Liver (tissue), 9 donors: ENCODE data around the gene PCDHGA10. TPM values are rescaled to one million over a fixed set of nuclear protein-coding genes. Genes with fewer than 3 reads are reported as not detected.

Experiments used
- DNase-seq: peaks from one replicate; pipeline ENCODE4 v3.0.0-alpha.2; 2017; ENCODE audit warnings: low spot score
- H3K27ac ChIP-seq, 2 donors: one replicate each; pipeline ENCODE4 v1.7.0; 2013; ENCODE audit warnings: inconsistent platforms in 2 of 2, low read length in 2 of 2, control low read depth in 1 of 2, low read depth in 1 of 2, mild to moderate bottlenecking in 1 of 2
- H3K27me3 ChIP-seq, 4 donors: one replicate each; pipeline versions ENCODE4 v1.6.1 to v1.7.0; 2013; ENCODE audit warnings: low read length in 3 of 4, inconsistent platforms in 1 of 4, mild to moderate bottlenecking in 1 of 4, moderate library complexity in 1 of 4; ENCODE audit not compliant: control insufficient read depth in 4 of 4, insufficient read depth in 4 of 4
- H3K36me3 ChIP-seq, 4 donors: one replicate each; pipeline versions ENCODE4 v1.6.1 to v1.7.0; 2013; ENCODE audit warnings: low read length in 3 of 4, mild to moderate bottlenecking in 3 of 4, low read depth in 1 of 4, moderate library complexity in 1 of 4; ENCODE audit not compliant: control insufficient read depth in 4 of 4, insufficient read depth in 3 of 4
- H3K4me1 ChIP-seq, 4 donors: one replicate each; pipeline versions ENCODE4 v1.6.1 to v1.7.0; 2013; ENCODE audit warnings: low read length in 3 of 4, mild to moderate bottlenecking in 3 of 4, moderate library complexity in 1 of 4; ENCODE audit not compliant: control insufficient read depth in 4 of 4, insufficient read depth in 4 of 4
- H3K4me3 ChIP-seq, 3 donors: one replicate each; pipeline versions ENCODE4 v1.6.1 to v1.7.0; 2013; ENCODE audit warnings: low read length in 3 of 3, control low read depth in 1 of 3, low read depth in 1 of 3, mild to moderate bottlenecking in 1 of 3
- H3K9ac ChIP-seq, 2 donors: one replicate each; pipeline ENCODE4 v1.7.0; 2013; ENCODE audit warnings: low read length in 2 of 2, mild to moderate bottlenecking in 2 of 2, moderate library complexity in 2 of 2, control low read depth in 1 of 2, low read depth in 1 of 2
- H3K9me3 ChIP-seq, 4 donors: one replicate each; pipeline versions ENCODE4 v1.6.1 to v1.7.0; 2013; ENCODE audit warnings: low read length in 3 of 4; ENCODE audit not compliant: control insufficient read depth in 4 of 4
- EGR1 ChIP-seq, 2 donors: IDR thresholded peaks; 2 replicates each; pipeline ENCODE4 v1.6.1; 2016 to 2018; ENCODE audit warnings: antibody characterized with exemption in 2 of 2, low read depth in 2 of 2
- FOXA1 ChIP-seq: IDR thresholded peaks from 2 replicates; pipeline ENCODE4 v1.6.1; 2016; ENCODE audit warnings: antibody characterized with exemption
- FOXA2 ChIP-seq: IDR thresholded peaks from 2 replicates; pipeline ENCODE4 v1.6.1; 2016; ENCODE audit warnings: antibody characterized with exemption
- GABPA ChIP-seq, 2 donors: IDR thresholded peaks in 1 of 2; conservative IDR thresholded peaks in 1 of 2; 2 replicates each; pipeline ENCODE4 v1.6.1; 2016; ENCODE audit warnings: antibody characterized with exemption in 2 of 2, mild to moderate bottlenecking in 1 of 2, moderate library complexity in 1 of 2
- HNF4A ChIP-seq, 2 donors: conservative IDR thresholded peaks; 2 replicates each; pipeline ENCODE4 v1.6.1; 2016; ENCODE audit warnings: antibody characterized with exemption in 2 of 2, mild to moderate bottlenecking in 2 of 2
- HNF4G ChIP-seq: IDR thresholded peaks from 2 replicates; pipeline ENCODE4 v1.6.1; 2016; ENCODE audit warnings: antibody characterized with exemption
- JUND ChIP-seq, 2 donors: IDR thresholded peaks; 2 replicates each; pipeline ENCODE4 v1.6.1; 2016; ENCODE audit warnings: antibody characterized with exemption in 2 of 2
- NR2F2 ChIP-seq: IDR thresholded peaks from 2 replicates; pipeline ENCODE4 v1.6.1; 2016; ENCODE audit warnings: antibody characterized with exemption
- RAD21 ChIP-seq, 2 donors: IDR thresholded peaks; 2 replicates each; pipeline ENCODE4 v1.6.1; 2016; ENCODE audit warnings: antibody characterized with exemption in 2 of 2, mild to moderate bottlenecking in 2 of 2
- RXRA ChIP-seq, 2 donors: IDR thresholded peaks; 2 replicates each; pipeline ENCODE4 v1.6.1; 2017 to 2018; ENCODE audit warnings: antibody characterized with exemption in 2 of 2, mild to moderate bottlenecking in 1 of 2
- TAF1 ChIP-seq: conservative IDR thresholded peaks from 2 replicates; pipeline ENCODE4 v1.6.1; 2016; ENCODE audit warnings: antibody characterized with exemption, mild to moderate bottlenecking
- YY1 ChIP-seq: IDR thresholded peaks from 2 replicates; pipeline ENCODE4 v1.6.1; 2016; ENCODE audit warnings: antibody characterized with exemption, mild to moderate bottlenecking
- WGBS: extraction: QIAGEN DNeasy Blood & Tissue Kit; methylation state at CpG from one replicate; pipeline ENCODE4 v1.1.7; 2013; 5-methylcytosine and 5-hydroxymethylcytosine counted together
- polyA plus RNA-seq, 2 donors: library from polyadenylated mRNA; stranded (reverse) in 1 of 2; unstranded in 1 of 2; fragments of 200-250 nt in 1 of 2; fragments of >200 nt in 1 of 2; fragmentation: Nextera tagmentation in 1 of 2; extraction: Ambion mirVana in 1 of 2; gene quantifications; one replicate each; pipeline versions ENCODE4 v1.2.1 to v1.2.3, GENCODE V29; 2013 to 2015
- total RNA-seq, 2 donors: library from RNA; depleted of rRNA; stranded (reverse); fragments of >200 nt; gene quantifications; one replicate each; pipeline ENCODE4 v1.2.3, GENCODE V29; 2014
- TF ChIP-seq, protein P1 (sequence below): IDR thresholded peaks from 2 replicates; pipeline ENCODE4 v1.6.1; 2016; ENCODE audit warnings: antibody characterized with exemption, mild to moderate bottlenecking
- TF ChIP-seq, protein P2 (sequence below): IDR thresholded peaks from 2 replicates; pipeline ENCODE4 v1.6.1; 2016; ENCODE audit warnings: antibody characterized with exemption
- TF ChIP-seq, protein P3 (sequence below): IDR thresholded peaks from 2 replicates; pipeline ENCODE4 v1.6.1; 2016; ENCODE audit warnings: antibody characterized with exemption
- TF ChIP-seq, protein P4 (sequence below): IDR thresholded peaks from 2 replicates; pipeline ENCODE4 v1.6.1; 2016; ENCODE audit warnings: antibody characterized with exemption
- TF ChIP-seq, protein P5 (sequence below): fragments of 150-350 bp; IDR thresholded peaks from 2 replicates; pipeline ENCODE4 v1.5.1; 2017; ENCODE audit warnings: improper control_type of control experiment, low read depth, low read length; ENCODE audit not compliant: missing input control
- donor health status: healthy.
- donor health status: healthy.
- donor health status: healthy.
- donor health status: healthy.
- donor health status: healthy.

The PCDHGA10 gene
- total and polyA plus RNA-seq, 4 donors: 1.2 to 3.9 (median 1.6) TPM

DNA sequence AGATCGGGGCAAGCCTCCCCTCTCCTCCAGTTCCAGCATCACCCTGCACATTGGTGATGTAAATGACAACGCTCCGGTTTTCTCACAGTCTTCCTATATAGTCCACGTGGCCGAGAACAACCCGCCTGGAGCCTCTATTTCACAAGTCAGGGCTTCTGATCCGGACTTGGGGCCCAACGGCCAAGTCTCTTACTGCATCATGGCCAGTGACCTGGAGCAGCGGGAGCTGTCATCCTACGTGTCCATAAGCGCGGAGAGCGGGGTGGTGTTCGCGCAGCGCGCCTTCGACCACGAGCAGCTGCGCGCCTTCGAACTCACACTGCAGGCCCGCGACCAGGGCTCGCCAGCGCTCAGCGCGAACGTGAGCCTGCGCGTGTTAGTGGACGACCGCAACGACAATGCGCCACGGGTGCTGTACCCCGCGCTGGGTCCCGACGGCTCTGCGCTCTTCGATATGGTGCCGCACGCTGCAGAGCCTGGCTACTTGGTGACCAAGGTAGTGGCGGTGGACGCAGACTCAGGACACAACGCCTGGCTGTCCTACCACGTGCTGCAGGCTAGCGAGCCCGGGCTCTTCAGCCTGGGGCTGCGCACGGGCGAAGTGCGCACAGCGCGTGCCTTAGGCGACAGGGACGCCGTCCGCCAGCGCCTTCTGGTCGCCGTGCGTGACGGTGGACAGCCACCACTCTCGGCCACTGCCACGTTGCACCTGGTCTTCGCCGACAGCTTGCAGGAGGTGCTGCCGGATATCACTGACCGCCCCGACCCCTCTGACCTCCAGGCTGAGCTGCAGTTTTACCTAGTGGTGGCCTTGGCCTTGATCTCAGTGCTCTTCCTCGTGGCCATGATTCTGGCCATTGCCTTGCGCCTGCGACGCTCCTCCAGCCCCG is 23.4 kb upstream of the PCDHGA10 start:
- 36% methylated on average over 77 of the region's 77 CpGs for WGBS
- H3K9ac ChIP-seq: no peak overlapping the region
- DNase-seq: no peak

DNA sequence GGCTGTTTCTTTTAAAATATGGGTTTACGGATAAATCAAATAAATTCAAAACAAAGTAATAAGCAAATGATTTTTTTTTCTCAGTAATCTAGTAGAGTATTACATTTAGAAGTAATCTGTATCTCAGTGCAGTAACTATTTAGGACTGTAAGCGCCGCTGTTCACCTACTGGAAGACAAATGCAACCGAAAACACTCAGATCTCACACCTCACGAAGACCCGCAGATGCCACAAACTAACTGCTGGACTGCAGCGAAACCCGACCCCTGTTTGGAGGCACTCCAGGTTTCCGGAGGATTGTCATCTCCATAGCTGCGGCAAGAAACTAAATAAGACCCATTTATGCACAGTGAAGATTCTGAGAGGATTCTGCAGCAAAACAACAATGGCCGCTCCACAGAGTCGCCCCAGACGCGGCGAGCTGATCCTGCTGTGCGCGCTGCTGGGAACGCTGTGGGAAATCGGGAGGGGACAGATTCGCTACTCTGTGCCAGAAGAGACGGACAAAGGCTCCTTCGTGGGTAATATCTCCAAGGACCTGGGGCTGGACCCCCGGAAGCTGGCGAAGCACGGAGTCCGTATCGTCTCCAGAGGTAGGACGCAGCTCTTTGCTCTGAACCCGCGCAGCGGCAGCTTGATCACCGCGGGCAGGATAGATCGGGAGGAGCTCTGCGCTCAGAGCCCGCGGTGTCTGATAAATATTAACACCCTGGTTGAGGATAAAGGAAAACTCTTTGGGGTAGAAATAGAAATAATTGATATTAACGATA is 20.2 kb upstream of the PCDHGA10 start, which contains the start of gene PCDHGA8:
Gene PCDHGA8 (plus strand): TSS at position 205 of the 770 bp plus-strand sequence. CDS start 181 bp downstream, at position 386.
- 33% methylated on average over 38 of the region's 38 CpGs for WGBS
- peaks cover 37 to 81% (median 39%) of the 10 kb centered on the region in 4 donors for H3K9me3 ChIP-seq
- TF ChIP-seq, protein P1, sequence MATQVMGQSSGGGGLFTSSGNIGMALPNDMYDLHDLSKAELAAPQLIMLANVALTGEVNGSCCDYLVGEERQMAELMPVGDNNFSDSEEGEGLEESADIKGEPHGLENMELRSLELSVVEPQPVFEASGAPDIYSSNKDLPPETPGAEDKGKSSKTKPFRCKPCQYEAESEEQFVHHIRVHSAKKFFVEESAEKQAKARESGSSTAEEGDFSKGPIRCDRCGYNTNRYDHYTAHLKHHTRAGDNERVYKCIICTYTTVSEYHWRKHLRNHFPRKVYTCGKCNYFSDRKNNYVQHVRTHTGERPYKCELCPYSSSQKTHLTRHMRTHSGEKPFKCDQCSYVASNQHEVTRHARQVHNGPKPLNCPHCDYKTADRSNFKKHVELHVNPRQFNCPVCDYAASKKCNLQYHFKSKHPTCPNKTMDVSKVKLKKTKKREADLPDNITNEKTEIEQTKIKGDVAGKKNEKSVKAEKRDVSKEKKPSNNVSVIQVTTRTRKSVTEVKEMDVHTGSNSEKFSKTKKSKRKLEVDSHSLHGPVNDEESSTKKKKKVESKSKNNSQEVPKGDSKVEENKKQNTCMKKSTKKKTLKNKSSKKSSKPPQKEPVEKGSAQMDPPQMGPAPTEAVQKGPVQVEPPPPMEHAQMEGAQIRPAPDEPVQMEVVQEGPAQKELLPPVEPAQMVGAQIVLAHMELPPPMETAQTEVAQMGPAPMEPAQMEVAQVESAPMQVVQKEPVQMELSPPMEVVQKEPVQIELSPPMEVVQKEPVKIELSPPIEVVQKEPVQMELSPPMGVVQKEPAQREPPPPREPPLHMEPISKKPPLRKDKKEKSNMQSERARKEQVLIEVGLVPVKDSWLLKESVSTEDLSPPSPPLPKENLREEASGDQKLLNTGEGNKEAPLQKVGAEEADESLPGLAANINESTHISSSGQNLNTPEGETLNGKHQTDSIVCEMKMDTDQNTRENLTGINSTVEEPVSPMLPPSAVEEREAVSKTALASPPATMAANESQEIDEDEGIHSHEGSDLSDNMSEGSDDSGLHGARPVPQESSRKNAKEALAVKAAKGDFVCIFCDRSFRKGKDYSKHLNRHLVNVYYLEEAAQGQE: no peak
- TF ChIP-seq EGR1 (IDR thresholded peaks at IDR 0.05; ENCODE audit: low read depth in 2 of 2) (no peak), YY1 (no peak), FOXA2 (no peak), RXRA (IDR thresholded peaks at IDR 0.05) (no peak), TAF1 (no peak), HNF4A (conservative IDR thresholded peaks at IDR 0.05) (no peak), NR2F2 (no peak), RAD21 (IDR thresholded peaks at IDR 0.05) (no peak), HNF4G (no peak), JUND (IDR thresholded peaks at IDR 0.05) (no peak)
- TF ChIP-seq, protein P2, sequence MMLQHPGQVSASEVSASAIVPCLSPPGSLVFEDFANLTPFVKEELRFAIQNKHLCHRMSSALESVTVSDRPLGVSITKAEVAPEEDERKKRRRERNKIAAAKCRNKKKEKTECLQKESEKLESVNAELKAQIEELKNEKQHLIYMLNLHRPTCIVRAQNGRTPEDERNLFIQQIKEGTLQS: no peak
- TF ChIP-seq, protein P3, sequence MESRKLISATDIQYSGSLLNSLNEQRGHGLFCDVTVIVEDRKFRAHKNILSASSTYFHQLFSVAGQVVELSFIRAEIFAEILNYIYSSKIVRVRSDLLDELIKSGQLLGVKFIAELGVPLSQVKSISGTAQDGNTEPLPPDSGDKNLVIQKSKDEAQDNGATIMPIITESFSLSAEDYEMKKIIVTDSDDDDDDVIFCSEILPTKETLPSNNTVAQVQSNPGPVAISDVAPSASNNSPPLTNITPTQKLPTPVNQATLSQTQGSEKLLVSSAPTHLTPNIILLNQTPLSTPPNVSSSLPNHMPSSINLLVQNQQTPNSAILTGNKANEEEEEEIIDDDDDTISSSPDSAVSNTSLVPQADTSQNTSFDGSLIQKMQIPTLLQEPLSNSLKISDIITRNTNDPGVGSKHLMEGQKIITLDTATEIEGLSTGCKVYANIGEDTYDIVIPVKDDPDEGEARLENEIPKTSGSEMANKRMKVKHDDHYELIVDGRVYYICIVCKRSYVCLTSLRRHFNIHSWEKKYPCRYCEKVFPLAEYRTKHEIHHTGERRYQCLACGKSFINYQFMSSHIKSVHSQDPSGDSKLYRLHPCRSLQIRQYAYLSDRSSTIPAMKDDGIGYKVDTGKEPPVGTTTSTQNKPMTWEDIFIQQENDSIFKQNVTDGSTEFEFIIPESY: no peak
- TF ChIP-seq, protein P4, sequence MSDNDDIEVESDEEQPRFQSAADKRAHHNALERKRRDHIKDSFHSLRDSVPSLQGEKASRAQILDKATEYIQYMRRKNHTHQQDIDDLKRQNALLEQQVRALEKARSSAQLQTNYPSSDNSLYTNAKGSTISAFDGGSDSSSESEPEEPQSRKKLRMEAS: no peak
- TF ChIP-seq, protein P5, sequence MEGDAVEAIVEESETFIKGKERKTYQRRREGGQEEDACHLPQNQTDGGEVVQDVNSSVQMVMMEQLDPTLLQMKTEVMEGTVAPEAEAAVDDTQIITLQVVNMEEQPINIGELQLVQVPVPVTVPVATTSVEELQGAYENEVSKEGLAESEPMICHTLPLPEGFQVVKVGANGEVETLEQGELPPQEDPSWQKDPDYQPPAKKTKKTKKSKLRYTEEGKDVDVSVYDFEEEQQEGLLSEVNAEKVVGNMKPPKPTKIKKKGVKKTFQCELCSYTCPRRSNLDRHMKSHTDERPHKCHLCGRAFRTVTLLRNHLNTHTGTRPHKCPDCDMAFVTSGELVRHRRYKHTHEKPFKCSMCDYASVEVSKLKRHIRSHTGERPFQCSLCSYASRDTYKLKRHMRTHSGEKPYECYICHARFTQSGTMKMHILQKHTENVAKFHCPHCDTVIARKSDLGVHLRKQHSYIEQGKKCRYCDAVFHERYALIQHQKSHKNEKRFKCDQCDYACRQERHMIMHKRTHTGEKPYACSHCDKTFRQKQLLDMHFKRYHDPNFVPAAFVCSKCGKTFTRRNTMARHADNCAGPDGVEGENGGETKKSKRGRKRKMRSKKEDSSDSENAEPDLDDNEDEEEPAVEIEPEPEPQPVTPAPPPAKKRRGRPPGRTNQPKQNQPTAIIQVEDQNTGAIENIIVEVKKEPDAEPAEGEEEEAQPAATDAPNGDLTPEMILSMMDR: no peak
- peak within 1 kb of the TSS in 2 of 3 donors; percentile 51 to 69 for H3K4me3 ChIP-seq
- no peak for DNase-seq
- no peak within 1 kb of the TSS for H3K9ac ChIP-seq
- H3K27me3 ChIP-seq: peaks cover 0 to 4% (median 0%) of the 10 kb centered on the region in 4 donors
- peaks cover 0 to 6% (median 0%) of the 10 kb centered on the region in 4 donors for H3K36me3 ChIP-seq
- no peak within 1 kb of the TSS for H3K27ac ChIP-seq
- peaks cover 0 to 4% (median 0%) of the 10 kb centered on the region in 4 donors for H3K4me1 ChIP-seq

More for the DNA sequence above, 23.4 kb upstream of the PCDHGA10 start:
- Histone ChIP-seq H3K9me3 (peaks cover 40 to 85% (median 41%) of the 10 kb centered on the region in 4 donors), H3K27me3 (peaks cover 0 to 4% (median 0%) of the 10 kb centered on the region in 4 donors), H3K36me3 (peaks cover 0 to 6% (median 0%) of the 10 kb centered on the region in 4 donors), H3K27ac (no peak overlapping the region), H3K4me3 (peak overlapping the region in 2 of 3 donors; percentile 42 to 44), H3K4me1 (peaks cover 0 to 4% (median 0%) of the 10 kb centered on the region in 4 donors)
- TF ChIP-seq FOXA1 (no peak), EGR1 (IDR thresholded peaks at IDR 0.05; ENCODE audit: low read depth in 2 of 2) (no peak), NR2F2 (no peak), HNF4G (no peak), GABPA (IDR thresholded peaks at IDR 0.05 in 1 of 2, conservative IDR thresholded peaks at IDR 0.05 in 1 of 2) (no peak), RXRA (IDR thresholded peaks at IDR 0.05) (no peak)
- TF ChIP-seq, protein P3: no peak
